Epithelial cell of proximal tubule (primary cell): ENCODE measurements around the gene ZNF579. TPM values are rescaled to one million over a fixed set of nuclear protein-coding genes. Genes with fewer than 3 reads are reported as not detected.
A peak's percentile ranks its signal among the peaks of the same experiment; 100 is the strongest.

Source experiments
- DNase-seq: peaks from one replicate; pipeline ENCODE4 v3.0.0-alpha.2; 2011; ENCODE audit warnings: low read depth
- H3K4me3 ChIP-seq: 2 replicates; pipeline ENCODE4 v1.5.1; 2011; ENCODE audit warnings: low read depth, mild to moderate bottlenecking, low read length
- total RNA-seq: library from RNA; depleted of rRNA; stranded (reverse); fragments of >200 nt; gene quantifications from 2 replicates; pipeline ENCODE4 v1.2.3, GENCODE V29; 2015
- TF ChIP-seq, protein P1 (sequence below): conservative IDR thresholded peaks from 2 replicates; pipeline ENCODE4 v1.5.1; 2012; ENCODE audit warnings: low read depth, mild to moderate bottlenecking, low read length

ZNF579 gene
- total RNA-seq, 1 donor from 2014 or later: 10.0 TPM

DNA sequence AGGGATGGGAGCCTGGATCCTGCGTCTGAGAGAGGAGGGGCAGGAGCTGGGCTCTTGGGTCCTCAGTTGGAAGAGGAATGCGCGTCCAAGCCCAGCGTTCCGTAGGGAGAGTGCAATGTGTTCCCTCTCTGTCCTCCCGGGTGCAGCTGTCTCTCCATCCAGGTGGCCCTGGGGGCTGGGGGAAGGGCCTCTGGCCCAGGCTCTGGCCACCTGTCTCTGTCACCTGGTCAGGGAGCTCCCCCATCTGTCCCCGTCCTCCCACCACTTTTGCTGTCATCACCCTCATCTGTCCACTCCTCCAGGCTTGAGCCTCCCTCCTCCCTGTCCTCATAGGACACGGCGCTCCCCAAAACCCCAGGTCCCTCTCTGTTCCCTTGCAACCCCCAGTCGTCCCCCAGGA is 40.0 kb downstream of the ZNF579 start:
- no peak for DNase-seq
- TF ChIP-seq, protein P1, sequence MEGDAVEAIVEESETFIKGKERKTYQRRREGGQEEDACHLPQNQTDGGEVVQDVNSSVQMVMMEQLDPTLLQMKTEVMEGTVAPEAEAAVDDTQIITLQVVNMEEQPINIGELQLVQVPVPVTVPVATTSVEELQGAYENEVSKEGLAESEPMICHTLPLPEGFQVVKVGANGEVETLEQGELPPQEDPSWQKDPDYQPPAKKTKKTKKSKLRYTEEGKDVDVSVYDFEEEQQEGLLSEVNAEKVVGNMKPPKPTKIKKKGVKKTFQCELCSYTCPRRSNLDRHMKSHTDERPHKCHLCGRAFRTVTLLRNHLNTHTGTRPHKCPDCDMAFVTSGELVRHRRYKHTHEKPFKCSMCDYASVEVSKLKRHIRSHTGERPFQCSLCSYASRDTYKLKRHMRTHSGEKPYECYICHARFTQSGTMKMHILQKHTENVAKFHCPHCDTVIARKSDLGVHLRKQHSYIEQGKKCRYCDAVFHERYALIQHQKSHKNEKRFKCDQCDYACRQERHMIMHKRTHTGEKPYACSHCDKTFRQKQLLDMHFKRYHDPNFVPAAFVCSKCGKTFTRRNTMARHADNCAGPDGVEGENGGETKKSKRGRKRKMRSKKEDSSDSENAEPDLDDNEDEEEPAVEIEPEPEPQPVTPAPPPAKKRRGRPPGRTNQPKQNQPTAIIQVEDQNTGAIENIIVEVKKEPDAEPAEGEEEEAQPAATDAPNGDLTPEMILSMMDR: no peak
- no peak overlapping the region for H3K4me3 ChIP-seq

DNA sequence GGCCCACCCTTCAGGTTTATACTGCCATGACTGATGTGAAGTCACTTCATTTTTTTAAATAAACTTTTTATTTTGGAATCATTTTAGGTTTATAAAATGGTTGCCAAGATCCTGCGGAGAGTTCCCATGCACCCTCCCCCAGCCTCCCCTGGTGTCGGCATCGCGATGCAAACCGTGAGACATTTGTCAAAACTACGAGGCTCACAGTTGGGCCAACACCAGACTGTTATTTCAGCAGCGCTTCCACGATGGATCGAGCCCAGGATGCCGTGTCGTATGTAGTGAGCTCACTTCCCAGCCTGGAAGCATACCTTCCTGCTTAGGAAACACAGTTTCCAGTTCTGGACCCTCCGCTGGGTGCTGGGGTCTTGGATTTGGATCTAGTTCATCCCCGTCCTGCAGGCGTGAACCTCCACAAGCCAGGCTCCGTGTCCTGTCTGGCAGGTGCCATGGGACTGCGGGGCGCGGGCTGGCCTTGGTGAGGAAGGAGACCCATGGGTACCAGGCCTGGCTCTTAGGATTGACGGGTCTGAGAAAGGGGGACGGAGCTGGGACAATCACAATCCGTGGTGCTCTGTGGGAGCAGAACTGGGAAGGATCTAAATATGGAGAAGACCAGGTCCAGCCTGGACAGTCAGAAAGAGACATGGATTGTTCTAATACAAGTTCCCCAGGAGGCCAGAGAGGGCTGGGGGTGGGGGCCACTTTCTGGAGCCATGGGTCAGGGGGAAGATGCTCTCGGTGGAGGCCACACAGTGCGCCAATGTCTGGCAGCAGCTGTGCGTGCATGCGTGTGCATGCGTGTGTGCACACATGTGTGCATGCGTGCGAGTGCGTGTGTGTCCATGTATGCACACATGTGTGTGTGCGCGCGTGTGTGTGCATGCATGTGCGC is 41.3 kb downstream of the ZNF579 start:
- H3K4me3 ChIP-seq: no peak overlapping the region
- TF ChIP-seq, protein P1: no peak
- no peak for DNase-seq

DNA sequence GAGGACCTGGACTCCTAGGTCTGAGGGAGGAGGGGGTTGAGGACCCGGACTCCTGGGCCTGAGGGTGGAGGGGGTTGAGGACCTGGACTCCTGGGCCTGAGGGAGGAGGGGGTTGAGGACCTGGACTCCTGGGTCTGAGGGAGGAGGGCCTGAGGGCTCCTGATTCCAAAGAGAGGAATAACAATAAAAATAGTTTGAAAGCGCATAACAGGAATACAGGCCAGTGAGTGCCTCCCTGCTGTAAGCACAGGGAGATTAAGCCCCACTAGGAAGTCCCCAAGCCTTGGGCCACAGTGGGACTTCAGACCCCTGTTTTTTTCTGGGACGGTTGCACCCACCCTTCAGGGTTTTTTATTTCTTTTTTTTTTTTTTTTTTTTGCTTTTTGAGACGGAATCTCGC is 42.5 kb downstream of the ZNF579 start:
- H3K4me3 ChIP-seq: no peak overlapping the region
- no peak for DNase-seq
- TF ChIP-seq, protein P1: no peak

DNA sequence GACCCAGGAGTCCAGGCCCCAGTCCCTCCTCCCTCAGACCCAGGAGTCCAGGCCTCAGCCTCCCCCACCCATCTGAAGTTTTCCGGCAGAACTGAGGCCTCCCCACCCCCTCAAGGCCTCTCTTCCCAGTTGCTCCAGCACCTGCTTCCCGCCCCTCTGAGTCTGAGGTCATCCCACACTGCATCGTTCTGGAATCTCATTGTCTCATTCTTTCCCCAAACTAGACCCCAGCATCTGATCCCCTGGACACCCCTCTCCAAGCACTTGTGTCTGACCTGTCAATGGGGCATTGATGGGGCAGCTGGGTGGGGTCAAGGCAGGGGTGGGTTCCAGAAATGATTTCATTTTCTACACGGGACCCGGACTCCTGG is 42.9 kb downstream of the ZNF579 start:
- DNase-seq: no peak
- no peak overlapping the region for H3K4me3 ChIP-seq
- TF ChIP-seq, protein P1: no peak

DNA sequence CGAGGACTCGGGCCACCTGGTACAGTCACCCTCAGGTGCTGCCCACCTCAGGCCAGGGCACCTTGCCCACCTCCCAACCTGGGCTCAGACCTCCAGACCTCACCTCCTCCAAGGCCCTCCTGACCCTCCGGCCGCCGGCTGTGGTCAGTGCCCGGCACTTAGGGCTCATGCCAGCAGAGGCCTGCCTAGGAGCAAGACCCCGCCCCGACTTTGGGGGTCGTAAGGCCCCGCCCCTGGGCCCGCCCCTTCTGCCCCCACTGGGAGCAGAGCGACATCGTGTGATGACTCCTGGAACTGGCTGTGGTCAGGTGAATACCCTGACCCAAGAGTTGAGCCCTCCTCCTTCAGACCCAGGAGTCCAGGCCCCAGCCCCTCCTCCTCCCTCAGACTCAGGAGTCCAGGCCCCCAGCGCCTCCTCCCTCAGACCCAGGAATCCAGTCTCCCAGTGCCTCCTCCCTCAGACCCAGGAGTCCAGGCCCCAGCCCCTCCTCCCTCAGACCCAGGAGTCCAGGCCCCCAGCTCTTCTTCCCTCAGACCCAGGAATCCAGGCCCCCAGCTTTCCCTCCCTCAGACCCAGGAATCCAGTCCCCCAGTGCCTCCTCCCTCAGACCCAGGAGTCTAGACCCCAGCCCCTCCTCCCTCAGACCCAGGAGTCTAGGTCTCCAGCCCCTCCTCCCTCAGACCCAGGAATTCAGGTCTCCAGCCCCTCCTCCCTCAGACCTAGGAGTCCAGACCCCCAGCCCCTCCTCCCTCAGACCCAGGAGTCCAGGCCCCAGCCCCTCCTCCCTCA is 43.5 kb downstream of the ZNF579 start, which contains the start of gene SBK2:
SBK2 (minus strand) TSS at position 183 of the 790 bp plus-strand sequence. CDS start 839 bp downstream, outside the sequence.
- no peak within 1 kb of the TSS for H3K4me3 ChIP-seq
- no peak for DNase-seq
- TF ChIP-seq, protein P1: peak; percentile 34

DNA sequence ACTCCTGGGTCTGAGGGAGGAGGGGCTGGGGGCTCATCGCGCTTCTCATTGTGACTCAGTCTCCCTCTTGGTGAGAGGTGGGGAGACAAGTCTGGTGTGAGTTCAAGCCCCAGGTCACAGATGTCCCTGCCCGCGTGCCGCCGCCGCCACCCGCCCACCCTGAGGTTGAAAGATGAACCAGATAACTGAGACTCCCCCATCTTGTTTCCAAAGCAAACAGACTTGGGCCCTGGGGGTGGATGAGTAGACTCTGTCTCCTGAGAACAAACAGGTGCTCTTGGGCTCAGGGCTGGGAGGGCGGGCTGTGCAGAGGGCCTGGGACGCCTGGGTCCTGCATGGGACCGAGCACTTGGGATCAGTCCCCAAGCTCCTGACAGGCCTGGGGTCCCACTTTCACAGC is 44.3 kb downstream of the ZNF579 start:
- TF ChIP-seq, protein P1: no peak
- no peak for DNase-seq
- no peak overlapping the region for H3K4me3 ChIP-seq
